Mucosa of stomach (tissue), 1 donor: ENCODE measurements around the gene MSH3.

Experiments
- H3K27me3 ChIP-seq: one replicate; pipeline ENCODE4 v1.7.0; 2013; ENCODE audit warnings: mild to moderate bottlenecking, low read length; ENCODE audit not compliant: control insufficient read depth, insufficient read depth
- H3K36me3 ChIP-seq: one replicate; pipeline ENCODE4 v1.7.0; 2013; ENCODE audit warnings: low read length; ENCODE audit not compliant: control insufficient read depth, insufficient read depth
- H3K4me1 ChIP-seq: one replicate; pipeline ENCODE4 v1.7.0; 2013; ENCODE audit warnings: mild to moderate bottlenecking, low read length; ENCODE audit not compliant: control insufficient read depth, insufficient read depth
- H3K4me3 ChIP-seq: one replicate; pipeline ENCODE4 v1.7.0; 2013; ENCODE audit warnings: low read length
- H3K9ac ChIP-seq: one replicate; pipeline ENCODE4 v1.7.0; 2013; ENCODE audit warnings: mild to moderate bottlenecking, low read length, moderate library complexity
- H3K9me3 ChIP-seq: one replicate; pipeline ENCODE4 v1.7.0; 2013; ENCODE audit warnings: mild to moderate bottlenecking, low read length, moderate library complexity; ENCODE audit not compliant: control insufficient read depth
- donor health status: Pancreatic carcinoma.

MSH3 gene

DNA sequence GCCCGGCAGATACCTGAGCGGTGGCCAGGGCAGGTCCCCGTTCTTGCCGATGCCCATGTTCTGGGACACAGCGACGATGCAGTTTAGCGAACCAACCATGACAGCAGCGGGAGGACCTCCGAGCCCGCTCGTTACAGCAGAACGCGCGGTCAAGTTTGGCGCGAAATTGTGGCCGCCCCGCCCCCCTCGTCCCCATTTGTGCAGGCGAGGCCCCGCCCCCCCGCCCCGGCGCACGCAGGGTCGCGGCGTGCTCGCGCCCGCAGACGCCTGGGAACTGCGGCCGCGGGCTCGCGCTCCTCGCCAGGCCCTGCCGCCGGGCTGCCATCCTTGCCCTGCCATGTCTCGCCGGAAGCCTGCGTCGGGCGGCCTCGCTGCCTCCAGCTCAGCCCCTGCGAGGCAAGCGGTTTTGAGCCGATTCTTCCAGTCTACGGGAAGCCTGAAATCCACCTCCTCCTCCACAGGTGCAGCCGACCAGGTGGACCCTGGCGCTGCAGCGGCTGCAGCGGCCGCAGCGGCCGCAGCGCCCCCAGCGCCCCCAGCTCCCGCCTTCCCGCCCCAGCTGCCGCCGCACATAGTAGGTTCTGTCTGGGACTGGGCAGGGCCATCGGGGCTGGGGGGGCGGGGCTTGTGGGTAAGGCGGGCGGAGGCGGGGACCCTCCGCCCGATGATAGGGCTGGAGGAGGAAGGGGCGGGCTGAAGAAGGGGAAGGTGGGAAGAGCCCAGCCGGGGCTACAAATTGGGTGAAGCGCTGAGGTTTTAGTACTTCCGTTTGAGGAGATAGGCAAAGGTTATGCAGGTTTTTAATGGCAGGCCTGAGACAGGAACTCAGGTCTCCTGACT, at the start of gene MSH3, which contains the start of gene DHFR:
TSS of gene MSH3 (plus strand) at position 262 of the 840 bp plus-strand sequence. CDS start at position 338, 76 bp downstream.
TSS of gene DHFR (minus strand) at position 593 of the 840 bp plus-strand sequence. CDS start at position 99, 494 bp downstream.
- Histone ChIP-seq H3K36me3 (no peaks in the 10 kb centered on the region), H3K9me3 (no peaks in the 10 kb centered on the region), H3K27me3 (no peaks in the 10 kb centered on the region), H3K4me1 (no peaks in the 10 kb centered on the region), H3K9ac (peak within 1 kb of the TSS; percentile 79), H3K4me3 (peak within 1 kb of the TSS; percentile 89)

DNA sequence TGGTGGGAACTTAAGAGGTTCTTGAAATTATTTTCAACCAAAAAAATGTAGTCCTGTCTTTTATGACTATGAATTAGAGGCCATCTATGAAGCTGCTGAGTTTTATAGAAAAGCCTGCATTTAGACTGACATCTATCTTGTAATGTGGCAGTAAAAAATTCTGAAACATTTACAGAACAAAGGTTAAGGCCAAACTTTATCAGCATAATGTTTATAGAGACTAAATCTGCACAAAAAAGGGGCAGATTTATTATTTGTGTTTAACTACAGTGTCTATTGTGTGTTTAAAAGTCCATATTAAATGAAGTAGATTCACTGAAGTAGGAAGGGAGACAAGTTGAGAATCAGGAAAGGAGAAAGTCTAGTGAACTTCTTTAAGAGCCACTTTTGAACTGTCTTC, 47.1 kb upstream of the MSH3 start:
- Histone ChIP-seq H3K9me3 (no peaks in the 10 kb centered on the region), H3K4me3 (no peak overlapping the region), H3K27me3 (no peaks in the 10 kb centered on the region), H3K4me1 (no peaks in the 10 kb centered on the region), H3K9ac (no peak overlapping the region), H3K36me3 (no peaks in the 10 kb centered on the region)

DNA sequence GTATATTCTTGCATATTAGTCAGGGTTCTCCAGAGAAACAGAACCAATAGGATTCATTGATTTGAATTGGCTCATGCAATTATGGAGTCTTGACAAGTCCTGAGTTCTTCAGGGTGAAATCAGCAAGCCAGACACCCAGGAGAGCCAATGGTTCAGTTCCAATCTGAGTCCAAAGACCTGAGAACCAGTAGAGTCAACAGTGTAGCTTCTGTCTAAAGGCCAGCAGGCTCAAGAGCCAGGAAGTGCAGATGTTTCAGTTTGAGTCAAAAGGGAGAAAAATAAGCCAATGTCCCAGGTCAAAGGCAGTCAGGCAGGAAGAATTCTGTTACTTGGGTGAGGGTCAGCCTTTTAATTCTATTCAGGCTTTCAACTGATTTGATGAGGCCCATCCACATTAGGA, 46.6 kb upstream of the MSH3 start:
- H3K9ac ChIP-seq, result no peak overlapping the region
- no peaks in the 10 kb centered on the region for H3K27me3 ChIP-seq
- H3K36me3 ChIP-seq, result no peaks in the 10 kb centered on the region
- H3K9me3 ChIP-seq, result no peaks in the 10 kb centered on the region
- H3K4me3 ChIP-seq, result no peak overlapping the region
- no peaks in the 10 kb centered on the region for H3K4me1 ChIP-seq

DNA sequence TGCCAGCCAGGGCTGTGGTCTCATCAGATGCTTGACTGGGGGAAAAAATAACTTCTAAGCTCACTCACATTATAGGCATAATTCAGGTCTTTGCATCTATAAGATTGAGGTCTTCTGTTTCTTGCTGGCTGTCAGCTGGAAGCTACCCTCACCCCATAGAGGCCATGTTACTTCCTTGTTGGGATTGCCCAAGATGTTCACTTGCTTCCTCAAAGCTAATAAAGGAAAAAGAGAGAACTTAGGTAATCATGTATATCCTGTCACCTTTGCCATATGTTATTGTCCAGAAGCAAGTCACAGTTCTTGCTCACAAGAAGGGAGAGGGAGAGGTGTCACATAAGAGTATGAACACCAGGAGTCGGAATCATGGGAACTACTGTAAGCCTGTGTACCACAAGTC, 45.7 kb upstream of the MSH3 start:
- Histone ChIP-seq H3K27me3 (no peaks in the 10 kb centered on the region), H3K9me3 (no peaks in the 10 kb centered on the region), H3K4me3 (no peak overlapping the region), H3K4me1 (no peaks in the 10 kb centered on the region), H3K9ac (no peak overlapping the region), H3K36me3 (no peaks in the 10 kb centered on the region)

DNA sequence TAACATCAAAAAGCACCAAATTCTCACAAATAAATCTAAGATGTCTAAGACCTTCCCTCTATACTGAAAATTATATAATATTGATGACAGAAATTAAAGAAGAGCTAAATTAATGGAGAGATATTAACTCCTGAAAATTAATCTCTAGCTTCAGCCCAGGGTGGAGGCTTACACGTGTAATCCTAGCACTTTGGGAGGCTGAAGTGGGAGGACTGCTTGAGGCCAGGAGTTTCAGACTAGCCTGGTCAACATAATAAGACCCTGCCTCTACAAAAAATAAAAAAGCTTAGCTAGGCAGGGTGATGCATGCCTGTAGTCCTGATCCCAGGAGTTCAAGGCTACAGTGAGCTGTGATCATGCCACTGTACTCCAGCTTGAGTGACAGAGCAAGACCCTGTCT, 44.8 kb upstream of the MSH3 start:
- no peaks in the 10 kb centered on the region for H3K4me1 ChIP-seq
- no peaks in the 10 kb centered on the region for H3K9me3 ChIP-seq
- H3K27me3 ChIP-seq, result no peaks in the 10 kb centered on the region
- H3K9ac ChIP-seq, result no peak overlapping the region
- H3K4me3 ChIP-seq, result no peak overlapping the region
- no peaks in the 10 kb centered on the region for H3K36me3 ChIP-seq

DNA sequence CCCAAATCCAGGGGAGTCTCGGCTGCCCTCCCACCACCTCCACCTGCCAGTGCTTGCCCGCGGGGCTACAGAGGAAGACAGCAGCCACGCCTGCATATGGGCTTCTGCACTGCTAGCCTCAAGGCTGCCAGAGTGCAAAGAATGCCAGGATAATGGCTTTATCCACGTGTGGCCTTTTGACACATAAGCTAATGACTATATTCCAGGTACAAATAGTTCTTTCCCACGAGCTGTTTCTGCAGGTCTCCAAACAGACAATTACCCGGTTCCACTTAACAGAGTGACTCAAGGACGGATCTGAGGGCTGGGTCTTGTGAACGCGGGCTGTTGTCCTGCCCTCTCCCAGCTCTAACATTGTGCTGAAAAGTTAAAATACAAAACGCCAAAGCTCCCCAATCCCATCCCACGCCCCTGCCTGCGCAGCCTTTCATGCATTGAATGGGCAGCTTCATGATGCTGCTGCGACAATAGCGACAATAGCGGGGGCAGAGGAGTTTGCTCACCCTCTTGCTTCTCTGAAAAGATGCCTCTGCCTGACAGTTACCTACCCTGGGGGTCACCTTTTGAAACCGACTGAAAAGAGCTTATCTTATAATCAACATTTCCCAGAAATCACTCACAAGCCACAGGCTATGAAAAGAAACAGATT, 39.1 kb upstream of the MSH3 start:
- H3K27me3 ChIP-seq, result no peaks in the 10 kb centered on the region
- no peaks in the 10 kb centered on the region for H3K9me3 ChIP-seq
- H3K9ac ChIP-seq, result no peak overlapping the region
- H3K4me1 ChIP-seq, result no peaks in the 10 kb centered on the region
- no peaks in the 10 kb centered on the region for H3K36me3 ChIP-seq
- H3K4me3 ChIP-seq, result no peak overlapping the region

DNA sequence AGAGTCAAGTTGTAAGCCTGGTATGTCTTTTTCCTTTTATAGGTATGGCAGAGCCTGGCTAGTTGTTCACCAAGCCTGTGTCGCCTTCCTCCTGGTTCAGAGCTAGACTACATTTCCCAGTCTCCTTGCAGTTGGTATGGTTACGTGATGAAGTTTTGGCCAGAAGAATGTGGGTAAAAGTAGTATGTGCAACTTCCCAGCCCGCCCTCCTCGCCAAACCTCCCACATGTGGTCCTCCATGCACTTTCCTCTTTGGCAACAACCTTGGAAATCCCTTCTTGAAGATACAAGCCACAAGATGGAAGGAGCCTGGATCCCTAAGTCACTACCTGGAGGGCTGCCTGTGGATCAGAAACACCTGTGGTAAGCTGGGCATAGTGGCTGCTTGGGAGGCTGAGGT, 36.0 kb upstream of the MSH3 start:
- no peaks in the 10 kb centered on the region for H3K9me3 ChIP-seq
- no peak overlapping the region for H3K4me3 ChIP-seq
- no peaks in the 10 kb centered on the region for H3K27me3 ChIP-seq
- H3K36me3 ChIP-seq, result no peaks in the 10 kb centered on the region
- H3K4me1 ChIP-seq, result peaks cover 2% of the 10 kb centered on the region
- no peak overlapping the region for H3K9ac ChIP-seq

DNA sequence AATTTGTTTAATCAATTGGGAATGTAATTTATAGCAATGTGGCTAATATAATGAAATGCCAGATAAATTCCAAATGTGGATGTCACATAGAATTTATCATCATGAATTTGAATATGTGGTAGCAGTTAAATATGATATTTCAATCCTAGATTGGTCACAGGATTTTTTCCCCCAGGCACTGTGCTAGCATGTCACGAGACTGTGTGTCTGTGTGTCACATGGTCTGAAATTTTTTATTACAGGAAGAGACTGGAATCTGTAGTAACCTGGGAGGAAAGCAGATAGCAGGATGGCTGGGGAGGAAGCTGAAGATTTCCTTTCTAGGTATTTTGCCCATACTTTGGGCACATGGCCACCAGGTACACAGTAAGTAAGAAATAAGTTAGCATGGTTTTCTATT, 35.4 kb upstream of the MSH3 start:
- Histone ChIP-seq H3K4me3 (no peak overlapping the region), H3K9me3 (no peaks in the 10 kb centered on the region), H3K9ac (no peak overlapping the region), H3K27me3 (no peaks in the 10 kb centered on the region), H3K4me1 (peaks cover 6% of the 10 kb centered on the region), H3K36me3 (no peaks in the 10 kb centered on the region)

DNA sequence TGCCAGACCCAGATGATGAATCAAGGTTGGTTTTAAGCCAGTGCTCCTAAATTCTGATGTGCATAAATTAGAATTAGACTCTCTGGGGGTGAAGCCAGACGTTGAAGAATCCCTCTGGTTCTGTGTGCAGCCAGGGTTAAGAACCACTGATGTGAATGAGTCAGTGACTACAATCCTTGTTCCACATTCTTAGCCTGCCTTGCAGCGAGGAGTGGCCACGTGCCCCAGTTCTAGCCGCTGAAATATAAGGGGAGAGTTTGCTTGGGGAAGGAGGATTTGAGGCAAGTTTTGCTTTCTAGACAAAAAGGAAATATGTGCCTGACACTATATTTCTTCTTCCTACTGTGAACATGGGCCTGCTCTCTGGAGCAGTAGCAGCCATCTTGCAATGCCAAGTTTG, 34.2 kb upstream of the MSH3 start:
- Histone ChIP-seq H3K36me3 (no peaks in the 10 kb centered on the region), H3K27me3 (no peaks in the 10 kb centered on the region), H3K9me3 (no peaks in the 10 kb centered on the region), H3K9ac (no peak overlapping the region), H3K4me3 (no peak overlapping the region), H3K4me1 (peaks cover 6% of the 10 kb centered on the region)

DNA sequence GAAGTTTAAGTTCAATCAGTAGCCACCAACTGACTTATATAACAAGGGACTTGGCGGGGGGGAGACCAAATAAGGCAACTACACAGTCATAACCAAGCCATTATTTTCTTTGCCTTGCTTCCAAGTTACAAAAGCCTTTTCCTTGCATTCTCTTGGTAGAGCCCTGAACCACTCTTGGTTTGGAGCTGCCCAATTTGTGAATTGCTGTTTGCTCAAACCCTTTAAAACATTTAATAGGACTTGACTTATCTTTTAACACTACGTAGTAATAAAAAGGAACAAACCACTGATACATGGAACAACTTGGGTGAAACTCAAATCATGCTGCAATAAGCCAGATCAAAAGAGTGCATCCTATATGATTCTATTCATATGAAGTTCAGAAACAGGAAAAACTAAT, 31.7 kb upstream of the MSH3 start:
- Histone ChIP-seq H3K27me3 (no peaks in the 10 kb centered on the region), H3K4me3 (no peak overlapping the region), H3K36me3 (no peaks in the 10 kb centered on the region), H3K4me1 (peaks cover 6% of the 10 kb centered on the region), H3K9ac (no peak overlapping the region), H3K9me3 (no peaks in the 10 kb centered on the region)

DNA sequence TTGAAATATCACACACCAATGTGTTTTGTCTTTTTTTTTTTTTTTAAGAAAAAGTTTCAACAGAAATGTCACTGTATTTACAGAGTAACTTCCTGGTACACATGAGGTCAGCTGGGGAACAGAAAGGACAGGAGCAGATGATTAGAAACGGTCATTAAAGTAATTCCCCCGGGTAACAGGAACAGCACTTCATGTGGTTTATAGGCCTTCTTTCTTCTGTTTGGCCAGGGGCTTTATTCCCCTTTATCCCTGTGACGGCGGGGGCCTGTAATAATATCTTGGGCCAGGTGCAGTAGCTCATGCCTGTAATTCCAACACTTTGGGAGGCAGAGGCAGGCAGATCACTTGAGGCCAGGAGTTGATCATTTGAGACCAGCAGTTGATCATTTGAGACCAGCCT, 30.5 kb upstream of the MSH3 start:
- Histone ChIP-seq H3K4me3 (no peak overlapping the region), H3K27me3 (no peaks in the 10 kb centered on the region), H3K9me3 (no peaks in the 10 kb centered on the region), H3K36me3 (no peaks in the 10 kb centered on the region), H3K9ac (no peak overlapping the region), H3K4me1 (peaks cover 6% of the 10 kb centered on the region)

DNA sequence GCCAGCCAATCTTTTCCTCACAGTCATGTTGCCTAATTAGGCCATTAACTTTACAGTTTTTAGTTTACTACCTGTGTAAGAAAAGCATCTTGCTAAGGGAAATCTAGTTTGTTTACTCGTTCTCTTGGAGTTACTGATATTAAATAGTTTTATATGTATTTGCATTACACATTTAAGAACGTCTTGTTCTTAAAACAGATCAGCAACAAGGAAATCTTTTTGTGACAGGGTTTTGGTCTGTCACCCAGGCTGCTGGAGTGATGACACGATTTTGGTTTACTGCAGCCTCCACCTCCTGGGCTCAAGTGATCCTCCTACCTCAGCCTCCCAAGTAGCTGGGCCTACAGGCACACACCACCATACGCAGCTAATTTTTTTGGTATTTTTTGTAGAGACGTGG, 29.2 kb upstream of the MSH3 start:
- Histone ChIP-seq H3K9ac (no peak overlapping the region), H3K9me3 (no peaks in the 10 kb centered on the region), H3K36me3 (no peaks in the 10 kb centered on the region), H3K27me3 (no peaks in the 10 kb centered on the region), H3K4me3 (no peak overlapping the region), H3K4me1 (peaks cover 6% of the 10 kb centered on the region)
